ENCODE data around the gene MEX3B.

DNA sequence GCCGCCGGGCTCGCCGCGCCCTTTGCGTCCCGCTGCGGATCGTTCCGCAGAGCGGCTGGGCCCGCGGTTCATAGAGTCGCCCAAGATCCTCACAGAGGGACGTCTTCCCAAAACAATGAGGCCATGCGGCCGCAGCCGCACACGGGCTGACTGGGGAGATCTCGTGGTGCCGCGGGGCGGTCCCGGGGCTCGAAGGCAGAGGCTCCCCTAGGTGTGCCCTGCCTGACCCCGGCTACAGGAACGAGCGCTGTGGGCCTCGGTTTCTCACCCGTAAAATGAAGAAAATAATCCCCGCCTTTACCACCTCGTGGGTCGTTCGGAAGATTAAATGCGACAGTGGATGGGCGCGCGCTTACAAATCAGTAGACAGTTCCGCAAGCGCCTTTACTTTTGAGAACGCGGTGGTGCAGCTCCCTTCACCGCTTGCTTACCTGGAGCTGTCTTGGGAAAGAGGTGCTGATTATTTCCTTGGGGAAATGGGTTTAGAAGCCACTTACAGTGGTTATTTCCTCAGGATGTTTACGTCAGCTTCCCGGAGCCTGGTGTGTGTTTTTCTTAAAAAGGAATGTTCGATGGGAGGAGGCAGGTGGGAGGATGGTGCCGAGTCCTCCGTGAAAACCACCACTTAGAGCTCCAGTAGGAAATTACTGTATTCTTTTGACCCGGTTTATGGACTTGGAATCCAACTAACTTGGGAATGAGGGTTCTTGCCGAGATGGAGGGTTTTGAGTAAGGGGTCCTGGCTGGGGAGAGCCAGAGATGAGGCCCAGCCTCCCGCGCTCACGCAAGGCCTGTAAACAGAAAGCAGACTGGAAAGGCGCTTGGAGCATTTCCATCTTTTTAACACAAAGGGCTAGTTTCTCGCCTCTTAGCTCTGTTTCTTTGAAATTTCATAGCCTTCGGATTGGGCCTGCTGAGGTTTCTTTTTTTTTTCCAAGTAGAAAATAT lies 1.9 kb upstream of the MEX3B start:
- TF ChIP-seq CTCF (IDR thresholded peaks at IDR 0.05) (no peak), POLR2A (IDR thresholded peaks at IDR 0.05) (no peak)
